ENCODE measurements around the gene PCDHB4. TPM values are rescaled to one million over a fixed set of nuclear protein-coding genes. Genes with fewer than 3 reads are reported as not detected.
"Not testable (repeated sequence)": the region's sequence is repeated elsewhere in the genome, so short reads cannot be mapped to it uniquely, and the experiment has no call there.

The PCDHB4 gene
- total and polyA plus RNA-seq, 2 of the 4 experiments (the other 2 are of a cell fraction) = 0.03 TPM; not detected in 1

DNA sequence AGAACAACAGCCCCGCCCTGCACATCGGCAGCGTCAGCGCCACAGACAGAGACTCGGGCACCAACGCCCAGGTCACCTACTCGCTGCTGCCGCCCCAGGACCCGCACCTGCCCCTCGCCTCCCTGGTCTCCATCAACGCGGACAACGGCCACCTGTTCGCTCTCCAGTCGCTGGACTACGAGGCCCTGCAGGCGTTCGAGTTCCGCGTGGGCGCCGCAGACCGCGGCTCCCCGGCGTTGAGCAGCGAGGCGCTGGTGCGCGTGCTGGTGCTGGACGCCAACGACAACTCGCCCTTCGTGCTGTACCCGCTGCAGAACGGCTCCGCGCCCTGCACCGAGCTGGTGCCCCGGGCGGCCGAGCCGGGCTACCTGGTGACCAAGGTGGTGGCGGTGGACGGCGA lies 25.4 kb upstream of the PCDHB4 start:
- H2BK15ac ChIP-seq (ENCODE audit: low read depth, low read length); intact Hi-C loops (cut with micrococcal nuclease); H3K27me3 ChIP-seq (ENCODE audit: control insufficient read depth, insufficient read depth, low read length); H3K9me1 ChIP-seq (ENCODE audit: insufficient read depth, low read length); H3K9ac ChIP-seq (ENCODE audit: low read depth, low read length); H4K8ac ChIP-seq (ENCODE audit: low read depth in 2 of 2, low read length in 2 of 2); H2BK20ac ChIP-seq (ENCODE audit: low read depth, low read length); H3K79me1 ChIP-seq (ENCODE audit: low read depth in 1 of 2, low read length in 2 of 2); ATAC-seq (ENCODE audit: low read depth); H3K4me3 ChIP-seq (ENCODE audit: insufficient read depth, low read depth, low read length); H3K56ac ChIP-seq (ENCODE audit: extremely low read depth, insufficient read depth, low read length); H2AK5ac ChIP-seq (ENCODE audit: low read depth, low read length); H3K14ac ChIP-seq (replicated peaks; ENCODE audit: low read depth, low read length); BruUV-seq (replicated peaks); H2AK9ac ChIP-seq (replicated peaks; ENCODE audit: low read depth, low read length, poor library complexity); H4K20me1 ChIP-seq (ENCODE audit: insufficient read depth, low read length); in situ Hi-C loops (cut with MboI; ENCODE audit: low sequenced_read_pairs); H2BK5ac ChIP-seq (ENCODE audit: low read depth, low read length, poor library complexity, severe bottlenecking); dilution Hi-C loops (cut with HindIII; ENCODE audit: low sequenced_read_pairs, unreplicated experiment); H3K4me1 ChIP-seq (ENCODE audit: control insufficient read depth, insufficient read depth, low read length); H3K23ac ChIP-seq (ENCODE audit: low read depth, low read length); H2BK120ac ChIP-seq (ENCODE audit: low read depth, low read length); H4K91ac ChIP-seq (ENCODE audit: insufficient read depth, low read depth, low read length); H3K27ac ChIP-seq (ENCODE audit: insufficient read depth, low read length); H2AFZ ChIP-seq (replicated peaks; ENCODE audit: low read length, poor library complexity); DNase-seq; POLR2A ChIA-PET (ENCODE audit: unreplicated experiment); H3K4ac ChIP-seq (ENCODE audit: low read depth, low read length); H4K5ac ChIP-seq (ENCODE audit: low read depth, low read length); H3K36me3 ChIP-seq (ENCODE audit: control insufficient read depth, insufficient read depth, low read length); H3K18ac ChIP-seq (ENCODE audit: low read depth, low read length); CTCF ChIA-PET; H3K4me2 ChIP-seq (ENCODE audit: low read depth, low read length): not testable (repeated sequence)
- WGBS, 2 experiments (ENCODE audit: extremely low coverage in 2 of 2, insufficient read length in 1 of 2) = no CpG with 5 or more reads among the region's 46 CpGs
- peaks cover 14% of the 10 kb centered on the region for H3K9me3 ChIP-seq (ENCODE audit: control insufficient read depth, insufficient read depth, low read length)

GRCh38 chr5:141096586-141096985 lies 25.0 kb upstream of the PCDHB4 start:
- H4K8ac ChIP-seq (ENCODE audit: low read depth in 2 of 2, low read length in 2 of 2); H2BK120ac ChIP-seq (ENCODE audit: low read depth, low read length); H3K27me3 ChIP-seq (ENCODE audit: control insufficient read depth, insufficient read depth, low read length); H4K20me1 ChIP-seq (ENCODE audit: insufficient read depth, low read length); H3K79me1 ChIP-seq (ENCODE audit: low read depth in 1 of 2, low read length in 2 of 2); H2BK5ac ChIP-seq (ENCODE audit: low read depth, low read length, poor library complexity, severe bottlenecking); H2BK15ac ChIP-seq (ENCODE audit: low read depth, low read length); H2AK9ac ChIP-seq (replicated peaks; ENCODE audit: low read depth, low read length, poor library complexity); H3K36me3 ChIP-seq (ENCODE audit: control insufficient read depth, insufficient read depth, low read length); BruUV-seq (replicated peaks); ATAC-seq (ENCODE audit: low read depth); POLR2A ChIA-PET (ENCODE audit: unreplicated experiment); H3K4me1 ChIP-seq (ENCODE audit: control insufficient read depth, insufficient read depth, low read length); CTCF ChIA-PET; H4K91ac ChIP-seq (ENCODE audit: insufficient read depth, low read depth, low read length); H3K18ac ChIP-seq (ENCODE audit: low read depth, low read length); in situ Hi-C loops (cut with MboI; ENCODE audit: low sequenced_read_pairs); H3K4me2 ChIP-seq (ENCODE audit: low read depth, low read length); dilution Hi-C loops (cut with HindIII; ENCODE audit: low sequenced_read_pairs, unreplicated experiment); H3K9ac ChIP-seq (ENCODE audit: low read depth, low read length); H3K56ac ChIP-seq (ENCODE audit: extremely low read depth, insufficient read depth, low read length); intact Hi-C loops (cut with micrococcal nuclease); H2BK20ac ChIP-seq (ENCODE audit: low read depth, low read length); H3K4ac ChIP-seq (ENCODE audit: low read depth, low read length); H3K9me1 ChIP-seq (ENCODE audit: insufficient read depth, low read length); H3K14ac ChIP-seq (replicated peaks; ENCODE audit: low read depth, low read length); H3K4me3 ChIP-seq (ENCODE audit: insufficient read depth, low read depth, low read length); H2AFZ ChIP-seq (replicated peaks; ENCODE audit: low read length, poor library complexity); DNase-seq; H2AK5ac ChIP-seq (ENCODE audit: low read depth, low read length); H3K23ac ChIP-seq (ENCODE audit: low read depth, low read length); H3K27ac ChIP-seq (ENCODE audit: insufficient read depth, low read length); H4K5ac ChIP-seq (ENCODE audit: low read depth, low read length): not testable (repeated sequence)
- 56% methylated on average over 10 of the region's 38 CpGs; no CpG with 5 or more reads in 1 of the 2 experiments for WGBS, 2 experiments (ENCODE audit: extremely low coverage in 2 of 2, insufficient read length in 1 of 2)
- H3K9me3 ChIP-seq (ENCODE audit: control insufficient read depth, insufficient read depth, low read length) = peaks cover 17% of the 10 kb centered on the region
